B cell (primary cell): ENCODE measurements around the gene CRYGN. TPM values are rescaled to one million over a fixed set of nuclear protein-coding genes. Genes with fewer than 3 reads are reported as not detected.

ENCODE experiments used
- ATAC-seq: fragments of 200-7000 bp; cut with Tn5 transposase; one replicate; pipeline ENCODE4 v1.10.0; 2021; ENCODE audit warnings: low read depth, mild to moderate bottlenecking, moderate number of reproducible peaks, moderate library complexity
- CTCF ChIA-PET: fragments of 350-600 bp; sonication (Branson Sonifier 250); formaldehyde crosslinking; loops from one replicate; lab custom pipeline; 2021; ENCODE audit warnings: antibody characterized with exemption, inconsistent platforms; lab: Charles Lee
- POLR2A ChIA-PET: fragments of 350-600 bp; sonication (Branson Sonifier 250); formaldehyde crosslinking; loops from one replicate; lab custom pipeline; 2021; ENCODE audit warnings: antibody characterized with exemption; lab: Charles Lee
- DNase-seq: peaks from one replicate; pipeline ENCODE4 v3.0.0; 2013
- H2AFZ ChIP-seq: 2 replicates; pipeline ENCODE4 v1.6.1; 2012; ENCODE audit warnings: mild to moderate bottlenecking, low read depth, low read length; ENCODE audit not compliant: insufficient read depth, poor library complexity, severe bottlenecking
- H3K27ac ChIP-seq, 2 donors: 1 replicate in 1 of 2; 2 replicates in 1 of 2; pipeline ENCODE4 v1.5.1; 2012 to 2013; ENCODE audit warnings: low read length in 2 of 2, mild to moderate bottlenecking in 2 of 2, moderate library complexity in 1 of 2
- H3K27me3 ChIP-seq, 4 experiments: fragments of 200-600 bp in 1 of 4; sonication (generic) in 1 of 4; replicated peaks in 1 of 4; 1 replicate in 2 of 4; 2 replicates in 2 of 4; pipeline versions ENCODE4 v1.6.1 to v1.7.0; 2013 to 2016; ENCODE audit warnings: low read length in 3 of 4, mild to moderate bottlenecking in 2 of 4, mixed read lengths in 1 of 4, moderate library complexity in 1 of 4; ENCODE audit not compliant: insufficient read depth in 4 of 4, control insufficient read depth in 3 of 4; ENCODE audit errors: control extremely low read depth in 1 of 4
- H3K36me3 ChIP-seq, 2 experiments: replicated peaks in 1 of 2; 1 replicate in 1 of 2; 2 replicates in 1 of 2; pipeline versions ENCODE4 v1.6.1 to v1.7.1; 2013; ENCODE audit warnings: low read length in 1 of 2; ENCODE audit not compliant: insufficient read depth in 2 of 2, control insufficient read depth in 1 of 2; ENCODE audit errors: control extremely low read depth in 1 of 2, extremely low read depth in 1 of 2
- H3K4me1 ChIP-seq, 2 donors: fragments of 200-600 bp in 1 of 2; sonication (generic) in 1 of 2; 1 replicate in 1 of 2; 2 replicates in 1 of 2; pipeline versions ENCODE4 v1.5.1 to v1.6.1; 2013 to 2017; ENCODE audit warnings: low read length in 2 of 2; ENCODE audit not compliant: control insufficient read depth in 2 of 2, insufficient read depth in 2 of 2
- H3K4me2 ChIP-seq: replicated peaks from 2 replicates; pipeline ENCODE3; 2012; ENCODE audit warnings: mild to moderate bottlenecking, low read depth, low read length; ENCODE audit not compliant: poor library complexity, severe bottlenecking
- H3K4me3 ChIP-seq, 5 experiments: fragments of 200-600 bp in 1 of 5; sonication (generic) in 1 of 5; 1 replicate in 3 of 5; 2 replicates in 2 of 5; pipeline versions ENCODE4 v1.5.1 to v1.7.0; 2011 to 2016; ENCODE audit warnings: low read length in 4 of 5, mild to moderate bottlenecking in 4 of 5, low read depth in 2 of 5, control low read depth in 1 of 5, moderate library complexity in 1 of 5; ENCODE audit not compliant: insufficient read depth in 1 of 5; ENCODE audit errors: control extremely low read depth in 1 of 5, extremely low read depth in 1 of 5
- H3K79me2 ChIP-seq: fragments of 200-600 bp; sonication (generic); one replicate; pipeline ENCODE4 v1.6.0; 2016; ENCODE audit warnings: low read length; ENCODE audit not compliant: control insufficient read depth, insufficient read depth
- H3K9ac ChIP-seq: fragments of 200-600 bp; sonication (generic); 2 replicates; pipeline ENCODE4 v1.6.1; 2017; ENCODE audit warnings: mild to moderate bottlenecking, low read length, moderate library complexity
- H3K9me3 ChIP-seq, 3 donors: one replicate each; pipeline versions ENCODE4 v1.6.1 to v1.7.1; 2013; ENCODE audit warnings: low read length in 2 of 3; ENCODE audit not compliant: control insufficient read depth in 2 of 3, insufficient read depth in 1 of 3; ENCODE audit errors: control extremely low read depth in 1 of 3
- H4K20me1 ChIP-seq: 2 replicates; pipeline ENCODE4 v1.6.0; 2012; ENCODE audit warnings: mild to moderate bottlenecking, low read length; ENCODE audit not compliant: insufficient read depth, control insufficient read depth, poor library complexity, severe bottlenecking
- H3K27ac Mint-ChIP-seq: one replicate; pipeline ENCODE4 v1.8.0; 2021; ENCODE audit warnings: mixed read lengths
- H3K27me3 Mint-ChIP-seq: one replicate; pipeline ENCODE4 v1.8.0; 2021; ENCODE audit warnings: mixed read lengths
- H3K4me1 Mint-ChIP-seq: one replicate; pipeline ENCODE4 v1.8.0; 2021; ENCODE audit warnings: mixed read lengths
- H3K4me3 Mint-ChIP-seq: one replicate; pipeline ENCODE4 v1.8.0; 2021; ENCODE audit warnings: mixed read lengths
- H3K9me3 Mint-ChIP-seq: one replicate; pipeline ENCODE4 v1.8.0; 2022; ENCODE audit warnings: mixed read lengths; ENCODE audit not compliant: insufficient read depth
- EZH2 ChIP-seq: IDR thresholded peaks from 2 replicates; pipeline ENCODE4 v1.6.1; 2012; ENCODE audit warnings: borderline replicate concordance, low read depth, mild to moderate bottlenecking, moderate library complexity, low read length; ENCODE audit not compliant: insufficient read depth, poor library complexity, severe bottlenecking
- WGBS: methylation state at CpG from one replicate; pipeline ENCODE4 v1.1.5; 2013; ENCODE audit warnings: missing lambda C conversion rate; ENCODE audit not compliant: insufficient coverage; 5-methylcytosine and 5-hydroxymethylcytosine counted together
- intact Hi-C: fragments of 100-400 bp; cut with micrococcal nuclease; formaldehyde crosslinking; loops from one replicate; pipeline ENCODE4 v1.10.0; 2022
- polyA plus RNA-seq: library from polyadenylated mRNA; depleted of rRNA; stranded (reverse); fragments of >200 nt; gene quantifications from 2 replicates; pipeline ENCODE4 v1.2.3, GENCODE V29; 2012
- total RNA-seq, 2 donors: library from RNA; stranded (reverse); fragments of 120-200 nt in 1 of 2; gene quantifications; 1 replicate in 1 of 2; 2 replicates in 1 of 2; pipeline versions ENCODE4 v1.2.3 to v1.2.4, GENCODE V29; 2013 to 2022
- TF ChIP-seq, protein P1 (sequence below): fragments of 200-600 bp; IDR thresholded peaks from one replicate; pipeline ENCODE4 v1.8.0; 2022; ENCODE audit warnings: antibody characterized with exemption, mild to moderate bottlenecking

CRYGN gene
- total and polyA plus RNA-seq, 2 donors (not counting 1 experiment from before 2014, with no cell fraction given) = not detected

DNA sequence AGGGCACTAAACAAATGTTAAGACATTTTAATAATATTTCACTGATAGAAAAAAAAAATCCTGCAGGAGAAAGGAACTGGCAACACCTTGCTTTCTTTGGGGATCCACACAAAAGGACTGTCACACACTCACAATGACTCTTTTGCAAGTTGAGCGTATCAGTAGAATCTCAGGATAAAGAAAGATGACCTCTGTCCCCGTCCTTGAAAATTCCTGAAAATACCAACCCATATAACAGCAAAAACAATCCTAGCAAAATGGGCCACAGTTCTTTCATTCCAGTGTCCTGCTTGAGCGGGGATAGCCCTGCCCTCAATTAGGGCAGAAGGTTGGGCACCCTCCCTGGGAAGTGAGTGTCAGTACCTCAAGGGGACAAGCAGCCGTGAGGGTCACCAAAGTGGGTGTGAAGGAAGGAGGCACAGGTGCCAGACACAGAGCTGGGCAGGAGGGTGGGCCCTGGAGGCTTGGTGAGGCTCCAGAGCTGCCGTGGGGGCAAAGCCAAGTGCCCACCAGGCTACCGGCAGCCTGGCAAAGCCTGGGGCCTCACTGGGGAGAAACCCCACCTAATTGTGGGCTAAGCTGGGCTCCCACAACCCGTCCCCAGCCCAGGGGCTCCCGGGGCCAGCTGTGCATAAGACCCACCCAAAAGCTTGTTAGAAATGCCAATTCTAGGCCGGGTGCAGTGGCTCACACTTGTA, 32.9 kb downstream of the CRYGN start:
- CTCF ChIA-PET = interaction anchor here (0.8 to 1.2 kb wide), 2 partner anchors 38 to 92 kb away, joined by 3 to 4 read pairs; no protein-coding TSS in a partner anchor
- no peak overlapping the region for H3K27ac Mint-ChIP-seq
- WGBS = 94% methylated on average over 7 of the region's 9 CpGs

More for the DNA sequence above, 32.9 kb downstream of the CRYGN start:
- H3K4me2 ChIP-seq = no peak overlapping the region
- POLR2A ChIA-PET = no interaction called here
- H3K27ac ChIP-seq = no peak overlapping the region
- DNase-seq (no peak), ATAC-seq (no peak)
- Mint-ChIP-seq H3K27me3 (peaks cover 29% of the 10 kb centered on the region), H3K9me3 (no peaks in the 10 kb centered on the region), H3K4me1 (peaks cover 32% of the 10 kb centered on the region), H3K4me3 (no peak overlapping the region)
- H3K79me2 ChIP-seq = no peaks in the 10 kb centered on the region
- H3K27me3 ChIP-seq = peaks cover 0 to 49% (median 23%) of the 10 kb centered on the region in 4 experiments
- intact Hi-C loops = no loop called here
- H3K9ac ChIP-seq = no peak overlapping the region
- H3K4me1 ChIP-seq = peaks cover 34% of the 10 kb centered on the region in 2 donors
- H3K36me3 ChIP-seq = no peaks in the 10 kb centered on the region
- no peak overlapping the region for H3K4me3 ChIP-seq
- H4K20me1 ChIP-seq = no peaks in the 10 kb centered on the region
- H2AFZ ChIP-seq = no peak overlapping the region
- H3K9me3 ChIP-seq = peaks cover 0 to 20% (median 0%) of the 10 kb centered on the region in 3 donors
- TF ChIP-seq, protein P1, sequence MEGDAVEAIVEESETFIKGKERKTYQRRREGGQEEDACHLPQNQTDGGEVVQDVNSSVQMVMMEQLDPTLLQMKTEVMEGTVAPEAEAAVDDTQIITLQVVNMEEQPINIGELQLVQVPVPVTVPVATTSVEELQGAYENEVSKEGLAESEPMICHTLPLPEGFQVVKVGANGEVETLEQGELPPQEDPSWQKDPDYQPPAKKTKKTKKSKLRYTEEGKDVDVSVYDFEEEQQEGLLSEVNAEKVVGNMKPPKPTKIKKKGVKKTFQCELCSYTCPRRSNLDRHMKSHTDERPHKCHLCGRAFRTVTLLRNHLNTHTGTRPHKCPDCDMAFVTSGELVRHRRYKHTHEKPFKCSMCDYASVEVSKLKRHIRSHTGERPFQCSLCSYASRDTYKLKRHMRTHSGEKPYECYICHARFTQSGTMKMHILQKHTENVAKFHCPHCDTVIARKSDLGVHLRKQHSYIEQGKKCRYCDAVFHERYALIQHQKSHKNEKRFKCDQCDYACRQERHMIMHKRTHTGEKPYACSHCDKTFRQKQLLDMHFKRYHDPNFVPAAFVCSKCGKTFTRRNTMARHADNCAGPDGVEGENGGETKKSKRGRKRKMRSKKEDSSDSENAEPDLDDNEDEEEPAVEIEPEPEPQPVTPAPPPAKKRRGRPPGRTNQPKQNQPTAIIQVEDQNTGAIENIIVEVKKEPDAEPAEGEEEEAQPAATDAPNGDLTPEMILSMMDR = no peak
- no peak for TF ChIP-seq EZH2
